Measurements from ENCODE around the gene MGA.

MGA gene

DNA sequence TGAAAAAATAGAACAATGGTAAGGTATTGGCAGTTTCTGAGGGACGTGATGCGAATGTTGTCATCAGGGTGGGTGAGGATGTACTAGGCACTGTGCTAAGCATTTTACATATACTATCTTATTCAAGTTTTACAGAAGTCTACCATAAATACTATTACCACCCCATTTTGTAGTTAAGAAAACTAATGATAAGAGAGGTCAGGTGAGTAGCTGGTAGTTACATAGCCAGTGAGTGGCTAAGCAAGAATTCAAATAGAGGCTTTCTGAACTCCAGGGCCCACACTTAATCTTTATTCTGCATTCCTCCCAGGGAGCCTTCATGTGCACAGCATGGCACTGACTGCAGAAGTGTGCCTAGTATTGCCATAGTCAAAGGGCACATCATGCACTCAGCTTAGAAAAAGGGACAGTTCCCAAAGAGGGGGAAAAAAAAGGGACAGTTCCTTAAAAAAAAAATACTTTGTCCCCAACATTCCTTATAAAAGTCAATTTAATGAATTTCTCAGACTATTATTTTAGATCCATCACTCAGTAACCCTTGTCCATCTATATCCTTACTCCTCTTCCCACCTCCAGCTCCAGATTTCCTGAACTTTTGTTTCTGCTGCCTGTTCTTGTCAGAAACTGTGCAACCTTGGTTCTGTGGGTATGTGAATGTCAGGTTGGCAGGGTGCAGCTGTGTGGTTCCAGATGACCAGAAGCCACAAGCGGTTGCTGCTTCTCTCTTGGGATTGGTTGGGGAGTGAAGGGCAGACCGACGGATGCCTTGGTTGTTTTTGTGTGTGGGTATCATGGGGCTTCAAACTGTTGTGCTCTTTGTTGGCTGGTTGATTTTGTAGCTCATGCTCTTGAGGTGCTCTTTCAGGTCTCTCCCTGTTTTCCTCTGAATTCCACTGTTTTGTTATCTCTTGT lies 122.4 kb downstream of the MGA start:
- DNase-seq (ENCODE audit: low read depth in 2 of 2): no peak

DNA sequence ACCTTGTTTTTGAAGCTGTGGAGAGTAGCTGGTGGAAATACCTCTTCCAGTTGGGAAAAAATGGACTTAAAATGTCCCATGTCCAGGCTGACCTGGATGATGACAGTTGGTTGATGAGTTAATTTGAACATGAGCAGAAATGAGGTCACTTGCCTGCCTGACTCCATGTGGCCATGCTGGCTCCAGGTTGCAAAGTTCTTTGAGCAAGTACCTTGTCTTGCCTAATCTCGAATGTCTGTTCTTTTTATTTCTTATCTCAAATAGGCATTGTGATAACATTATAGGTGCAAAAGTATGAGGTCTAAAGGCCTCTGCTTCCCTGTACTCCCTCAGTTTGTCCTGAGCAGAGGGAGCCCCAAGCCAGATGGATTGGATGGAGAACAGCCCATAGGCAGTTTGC lies 123.1 kb downstream of the MGA start:
- DNase-seq (ENCODE audit: low read depth in 2 of 2): no peak

DNA sequence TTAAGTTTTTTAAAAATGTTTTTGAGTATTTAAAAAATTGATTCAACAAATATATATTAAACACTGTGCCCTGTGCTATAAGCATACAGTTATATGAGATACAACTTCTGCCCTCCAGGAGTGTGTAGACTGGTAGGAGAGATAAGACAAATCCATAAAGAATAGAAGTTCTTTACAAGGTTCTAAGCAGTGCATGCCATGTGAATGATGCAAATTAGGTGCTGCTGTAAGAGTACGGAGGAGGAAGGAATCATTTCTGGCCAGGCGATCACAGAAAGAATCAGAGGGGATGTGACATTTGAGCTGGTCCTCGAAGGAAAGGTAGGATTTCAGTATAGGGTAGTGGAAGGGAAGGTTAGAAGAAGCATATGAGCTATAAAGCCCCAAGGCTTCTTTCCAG lies 128.1 kb downstream of the MGA start:
- no peak for DNase-seq (ENCODE audit: low read depth in 2 of 2)

DNA sequence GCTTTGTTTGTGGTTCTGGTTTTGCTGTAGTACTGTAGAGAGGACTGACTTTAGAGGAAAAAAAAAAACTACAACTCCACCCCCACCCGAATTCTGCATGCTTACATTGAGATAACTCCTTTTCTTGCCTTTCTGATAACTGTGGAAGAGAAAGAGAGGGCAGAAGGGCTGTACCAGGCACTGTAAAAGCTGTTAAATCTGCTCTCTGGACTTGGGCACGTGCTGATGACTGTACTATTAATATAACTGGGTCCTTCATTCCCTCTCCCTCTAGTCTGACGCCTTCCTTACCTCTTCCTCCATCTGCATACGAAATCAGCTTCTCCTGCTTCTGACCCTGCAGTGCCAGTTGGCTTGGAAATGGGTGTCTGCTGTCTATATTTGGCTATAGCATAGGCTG lies 129.0 kb downstream of the MGA start:
- no peak for DNase-seq (ENCODE audit: low read depth in 2 of 2)

DNA sequence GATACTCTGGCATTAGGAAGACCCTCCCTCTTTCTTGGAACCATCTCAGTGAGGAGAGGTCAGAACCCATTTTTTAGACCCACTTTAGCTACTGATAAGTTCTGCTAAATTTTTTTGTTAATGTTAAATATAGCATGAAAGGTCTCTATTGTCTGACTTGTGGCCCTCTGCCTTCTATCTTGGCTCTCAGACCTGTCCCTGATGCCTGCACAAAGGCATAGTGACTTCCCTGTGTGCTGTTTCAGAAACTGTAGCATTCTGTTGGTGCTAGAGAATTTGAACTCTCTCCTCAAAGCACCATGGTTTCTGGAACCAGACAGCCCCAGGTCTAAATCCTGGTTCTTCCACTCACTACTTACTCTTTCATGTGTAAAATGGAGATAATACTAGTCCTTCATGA lies 129.5 kb downstream of the MGA start:
- no peak for DNase-seq (ENCODE audit: low read depth in 2 of 2)

DNA sequence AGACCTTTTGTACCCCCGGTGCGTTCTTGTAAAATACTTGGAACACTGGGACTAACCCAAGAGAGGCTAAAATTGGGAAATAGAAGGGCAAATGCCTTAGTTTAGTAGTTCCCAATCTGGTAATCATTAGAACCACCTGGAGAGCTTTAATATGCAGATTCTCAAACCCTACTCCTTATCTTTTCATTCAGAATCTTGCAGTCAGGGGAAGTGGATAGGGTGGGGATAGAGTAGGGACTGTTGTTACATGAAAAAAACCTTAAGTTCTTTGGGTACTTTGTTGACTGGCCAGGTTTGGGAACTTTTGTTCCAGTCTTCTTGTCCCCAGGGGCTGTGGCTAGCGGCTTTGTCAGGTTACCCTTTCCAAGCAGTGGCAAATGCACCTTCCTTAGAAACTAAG lies 130.0 kb downstream of the MGA start:
- DNase-seq (ENCODE audit: low read depth in 2 of 2): no peak

DNA sequence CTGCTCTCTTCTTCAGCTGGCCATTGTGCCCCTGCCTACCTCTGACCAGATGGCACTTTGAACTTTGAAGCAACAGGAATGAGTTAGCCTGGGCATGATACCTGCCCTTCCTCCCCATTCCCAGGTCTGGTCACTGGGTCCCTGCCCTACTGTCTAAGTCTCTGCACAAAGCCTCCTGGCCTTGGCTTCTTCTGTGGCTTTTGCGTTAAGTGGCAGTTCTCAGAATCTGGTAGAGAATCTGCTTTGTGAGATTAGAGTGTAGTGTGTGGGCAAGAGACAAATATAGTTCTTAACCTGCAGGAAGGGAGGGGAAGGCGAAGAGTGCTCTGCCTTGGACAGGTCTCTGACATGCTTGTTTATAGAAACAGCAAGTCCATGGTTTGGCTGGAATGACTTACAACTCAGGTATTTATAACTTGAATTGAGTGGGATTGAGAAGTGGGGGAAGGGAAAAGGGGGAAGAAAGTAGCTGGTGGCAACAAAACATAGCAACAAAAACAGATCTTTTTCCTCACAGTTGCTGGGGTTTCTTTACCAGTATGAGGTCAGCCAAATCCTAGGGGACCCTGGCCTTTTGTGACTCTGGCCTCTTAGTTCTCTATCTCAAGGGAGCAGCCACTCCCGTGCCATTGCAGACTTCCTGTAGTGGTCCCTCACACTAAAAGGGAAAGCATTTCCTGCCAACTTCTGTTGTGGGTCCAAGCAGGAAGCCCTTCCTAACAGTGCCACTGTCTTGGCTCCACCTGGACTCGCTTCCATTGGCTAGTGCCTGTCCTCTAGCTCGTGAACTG lies 130.7 kb downstream of the MGA start:
- no peak for DNase-seq (ENCODE audit: low read depth in 2 of 2)

DNA sequence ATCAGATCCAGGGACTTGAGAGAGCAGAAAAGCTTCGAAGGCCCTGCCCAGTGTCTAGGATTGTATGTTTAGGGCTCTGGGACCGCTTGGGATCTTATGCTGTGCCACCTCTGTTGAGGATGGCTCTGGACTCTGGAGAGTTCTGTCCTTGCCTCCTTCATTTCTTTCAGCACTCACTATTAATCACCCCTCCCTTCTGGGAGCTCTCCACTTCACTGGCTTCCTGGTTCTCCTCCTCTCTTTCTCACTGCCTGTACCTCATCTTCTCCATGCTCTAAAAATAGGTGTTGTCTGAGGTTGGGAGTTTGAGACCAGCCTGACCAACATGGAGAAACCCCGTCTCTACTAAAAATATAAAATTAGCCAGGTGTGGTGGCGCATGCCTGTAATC lies 131.3 kb downstream of the MGA start:
- no peak for DNase-seq (ENCODE audit: low read depth in 2 of 2)

DNA sequence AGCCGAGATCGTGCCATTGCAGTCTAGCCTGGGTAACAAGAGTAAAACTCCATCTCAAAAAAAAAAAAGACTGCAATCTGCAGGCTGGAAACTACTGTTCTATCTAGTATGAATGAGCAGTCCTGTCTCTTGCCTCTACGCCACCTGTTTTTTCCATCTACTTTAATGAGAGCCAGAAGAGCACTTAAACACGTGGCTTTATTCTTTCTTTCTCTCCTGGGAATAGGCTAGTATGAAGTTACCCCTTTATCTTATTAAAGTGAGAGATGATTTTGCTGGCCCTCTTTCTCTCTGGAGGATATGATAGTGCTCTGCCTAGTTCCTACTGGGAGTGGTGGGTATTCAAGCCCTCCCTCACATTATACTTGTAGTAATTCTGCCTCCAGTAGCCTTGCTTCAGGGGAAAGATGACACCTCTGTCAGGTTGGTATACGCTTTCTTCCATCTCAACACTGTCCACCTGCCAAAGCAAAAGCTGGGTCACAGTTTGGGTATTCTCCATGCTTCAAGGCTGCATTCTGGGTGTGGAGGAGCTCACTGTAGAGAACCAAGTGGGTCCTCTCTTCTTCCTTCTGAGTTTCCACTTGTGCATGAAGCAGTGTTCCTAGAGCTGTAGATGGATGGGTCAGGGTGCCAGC lies 131.9 kb downstream of the MGA start:
- DNase-seq (ENCODE audit: low read depth in 2 of 2): no peak

DNA sequence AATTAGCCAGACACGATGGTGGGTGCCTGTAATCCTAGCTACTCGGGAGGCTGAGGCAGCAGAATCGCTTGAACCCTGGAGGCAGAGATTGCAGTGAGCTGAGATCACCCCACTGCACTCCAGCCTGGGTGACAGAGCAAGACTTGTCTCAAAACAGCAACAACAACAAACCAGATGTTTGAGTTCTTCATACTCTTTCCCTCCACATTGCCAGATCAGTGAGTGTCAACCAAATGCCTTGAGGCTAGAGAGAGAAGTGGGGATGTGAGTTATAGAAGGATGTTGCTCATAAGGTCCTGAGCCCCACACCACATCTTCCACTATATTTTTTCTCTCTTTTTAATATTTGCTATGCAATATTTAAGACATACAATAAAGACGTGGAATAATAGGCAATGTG lies 133.9 kb downstream of the MGA start:
- DNase-seq (ENCODE audit: low read depth in 2 of 2): no peak

DNA sequence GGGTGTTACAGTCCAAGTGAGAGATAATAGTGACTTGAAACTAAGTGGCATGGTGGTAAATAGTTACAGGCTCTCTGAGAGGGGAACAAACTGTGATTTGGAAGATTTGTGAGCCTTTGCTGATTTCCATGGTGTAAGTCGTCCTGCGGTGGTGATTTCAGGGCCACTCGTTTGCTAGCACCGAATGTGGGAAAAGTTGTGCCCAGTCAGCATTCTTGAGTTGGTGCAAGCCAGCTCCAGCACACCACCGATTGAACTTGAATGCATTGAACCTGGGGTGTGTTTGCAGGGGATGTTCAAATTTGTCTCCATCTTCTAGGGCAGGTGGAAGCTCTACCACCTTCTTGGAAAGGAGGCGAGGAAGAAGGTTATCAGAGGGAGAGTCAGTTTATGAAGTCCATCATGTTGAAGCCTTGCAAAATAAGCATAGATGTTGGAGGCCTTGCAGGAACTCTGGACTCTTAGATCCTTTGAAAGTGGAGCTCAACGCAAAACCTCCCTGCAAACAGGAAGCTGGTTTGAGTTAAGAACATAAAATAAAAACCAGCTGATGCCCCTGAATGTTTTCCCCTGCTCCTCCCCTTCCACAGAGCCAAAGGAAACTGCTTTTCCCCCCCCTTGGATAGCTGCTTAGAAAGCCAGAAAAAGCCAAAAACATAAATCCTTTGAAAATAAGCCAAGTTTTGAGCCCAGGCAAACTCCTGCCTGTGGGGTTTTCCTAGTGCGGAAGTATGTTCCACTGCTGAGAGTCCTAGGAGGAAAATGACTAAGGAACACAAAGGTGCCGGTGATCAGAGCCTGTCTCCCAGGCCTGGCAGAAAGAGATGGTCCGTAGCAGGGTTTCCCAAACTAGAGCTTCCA lies 136.0 kb downstream of the MGA start:
- no peak for DNase-seq (ENCODE audit: low read depth in 2 of 2)

DNA sequence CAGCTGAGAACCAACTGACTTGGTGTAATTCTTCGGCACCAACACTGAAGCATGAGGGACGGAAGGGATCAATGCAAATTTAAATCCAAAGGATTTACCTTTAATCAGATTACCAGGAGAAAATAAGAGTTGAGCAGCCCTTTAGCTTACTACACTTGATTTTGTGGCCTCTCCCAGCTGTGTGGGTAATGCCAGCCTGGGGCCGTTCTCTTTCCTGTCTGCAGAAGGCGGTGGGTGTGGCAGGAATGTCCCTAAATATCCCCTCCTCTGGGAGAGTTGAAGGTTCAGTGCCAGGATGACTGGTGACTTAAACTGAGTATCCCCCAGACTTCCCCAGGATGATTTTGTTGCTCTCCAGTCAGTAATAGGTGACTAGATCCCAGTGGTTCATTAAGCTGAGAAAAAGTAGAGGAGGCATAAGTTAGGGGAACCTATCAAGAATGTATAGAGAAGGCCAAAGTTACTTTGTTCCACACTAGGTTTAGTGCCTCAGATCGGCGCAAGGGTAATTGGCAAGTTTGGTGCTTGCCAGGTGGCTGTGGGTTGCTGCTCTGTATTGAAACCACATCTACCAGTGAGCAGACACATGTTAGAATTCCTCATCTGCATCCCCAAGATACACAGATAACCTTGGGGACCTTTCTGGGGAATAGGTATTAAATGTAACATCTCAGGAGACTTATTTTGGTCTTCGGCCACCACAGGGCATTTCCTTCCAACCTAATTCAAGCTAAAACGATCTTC lies 137.2 kb downstream of the MGA start:
- DNase-seq (ENCODE audit: low read depth in 2 of 2): no peak

DNA sequence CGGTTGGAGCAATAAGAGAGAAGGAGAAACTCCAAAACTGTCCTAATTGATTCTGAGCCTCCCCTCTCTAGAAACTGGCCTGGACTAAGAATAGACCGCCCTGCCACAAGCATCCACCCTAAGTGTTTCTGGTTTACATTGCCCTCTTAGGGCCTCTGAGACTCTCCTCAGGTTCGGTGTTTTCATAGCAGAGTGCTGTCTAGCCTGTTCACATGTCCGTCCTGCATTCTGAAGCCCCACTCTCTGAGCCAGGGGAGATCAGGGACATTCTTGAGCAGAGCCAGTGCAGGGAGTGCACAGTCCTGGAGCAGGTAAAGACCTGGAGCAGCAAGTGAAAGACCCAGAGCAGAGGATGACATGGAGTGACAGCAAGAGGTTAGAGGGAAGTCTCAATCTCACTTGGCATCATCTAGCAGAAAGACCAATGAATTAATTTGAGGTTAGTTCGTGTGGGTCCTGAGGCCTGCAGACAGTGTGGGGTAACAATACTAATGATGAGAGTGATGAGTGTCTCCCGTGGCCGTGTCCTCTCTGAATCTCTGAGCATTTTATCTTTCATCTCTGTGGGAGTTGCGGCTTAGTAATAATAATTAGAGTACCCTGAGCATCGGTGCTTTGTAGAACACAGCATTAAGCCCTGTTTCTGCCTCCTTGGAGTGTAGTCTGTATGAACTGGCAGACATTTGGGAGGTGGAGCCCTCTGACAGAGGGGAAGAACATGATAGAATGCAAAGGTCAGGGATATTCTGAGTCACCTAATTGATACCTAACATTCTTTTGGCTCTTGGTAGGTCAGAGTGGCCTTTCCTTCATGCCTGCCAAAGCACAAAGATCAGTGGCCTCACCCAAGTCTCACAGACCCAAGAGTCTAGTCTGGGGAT lies 138.6 kb downstream of the MGA start:
- DNase-seq (ENCODE audit: low read depth in 2 of 2): no peak

DNA sequence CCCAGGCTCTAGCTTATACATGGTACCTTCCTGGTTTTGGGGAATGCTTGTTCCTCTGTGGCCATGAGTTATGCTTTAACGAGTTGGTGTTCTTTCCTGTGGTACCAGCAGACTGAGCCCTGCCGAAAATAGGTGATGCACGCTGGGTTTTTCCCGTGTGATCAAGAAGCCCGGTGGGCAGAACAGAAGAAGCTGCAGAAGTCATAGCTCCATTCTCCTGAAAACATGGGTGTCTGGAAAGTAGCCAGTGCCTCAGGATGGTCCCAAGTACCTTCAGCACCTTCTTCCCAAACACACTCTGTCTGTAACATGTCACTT lies 139.2 kb downstream of the MGA start:
- no peak for DNase-seq (ENCODE audit: low read depth in 2 of 2)

DNA sequence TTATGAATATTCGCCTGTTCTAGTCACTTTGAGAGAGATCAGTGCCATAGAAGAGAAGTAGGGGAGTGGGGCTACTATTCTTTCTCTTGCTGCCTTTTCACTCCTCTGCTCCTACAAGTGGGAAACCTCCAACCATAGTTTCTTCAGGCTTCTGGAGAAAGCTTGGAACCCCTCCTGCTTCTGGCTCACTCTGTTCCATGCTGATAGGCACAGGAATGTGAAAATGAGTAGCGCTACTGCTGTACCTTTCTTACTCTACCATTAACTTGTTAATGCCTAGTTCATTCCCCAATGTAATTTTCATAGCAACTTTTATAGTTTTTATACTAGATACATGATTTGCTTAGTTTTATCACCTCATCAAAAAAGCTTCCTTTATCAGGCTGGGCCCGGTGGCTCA lies 141.0 kb downstream of the MGA start:
- no peak for DNase-seq (ENCODE audit: low read depth in 2 of 2)

DNA sequence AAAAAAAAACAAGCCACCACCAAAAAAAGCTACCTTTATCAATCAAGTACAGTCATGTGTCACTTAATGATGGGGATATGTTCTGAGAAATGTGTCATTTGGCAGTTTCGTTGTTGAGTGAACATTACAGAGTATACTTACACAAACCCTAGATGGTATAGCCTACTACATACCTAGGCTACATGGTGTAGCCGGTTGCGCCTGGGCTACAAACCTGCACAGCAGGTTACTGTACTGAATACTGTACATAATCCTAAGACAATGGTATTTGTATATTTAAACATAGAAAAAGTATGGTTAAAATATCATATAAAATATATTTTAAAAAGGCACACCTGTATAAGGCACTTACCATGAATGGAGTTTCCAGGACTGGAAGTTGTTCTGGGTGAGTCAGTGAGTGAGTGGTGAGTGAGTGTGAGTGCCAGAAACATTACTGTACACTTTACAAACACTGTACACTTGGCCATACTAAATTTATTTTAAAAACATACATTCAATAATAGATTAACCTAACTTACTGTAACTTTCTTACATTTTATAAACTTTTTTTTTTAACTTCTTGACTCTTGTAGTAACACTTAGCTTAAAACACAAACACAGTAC lies 141.7 kb downstream of the MGA start:
- DNase-seq (ENCODE audit: low read depth in 2 of 2): no peak

DNA sequence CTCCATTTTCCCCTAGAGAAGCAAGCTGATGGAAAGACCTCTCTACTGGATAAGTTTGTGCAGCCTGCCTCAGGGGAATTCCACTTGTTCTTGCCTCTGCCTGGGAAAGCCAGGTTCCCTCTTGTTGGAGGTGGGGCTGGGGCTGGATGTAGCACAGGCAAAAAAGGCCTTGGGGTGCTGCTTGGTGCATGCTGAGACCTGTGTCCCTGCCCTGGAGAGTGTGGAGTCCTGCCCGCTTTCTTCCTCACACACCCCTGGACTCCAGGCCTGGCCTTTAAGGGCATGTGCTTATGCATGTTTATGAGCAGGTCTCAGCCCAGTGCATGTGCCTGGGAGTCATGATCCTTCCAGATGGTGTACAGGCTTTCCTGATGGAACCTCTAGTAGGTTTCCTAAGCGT lies 144.2 kb downstream of the MGA start:
- DNase-seq (ENCODE audit: low read depth in 2 of 2): no peak

DNA sequence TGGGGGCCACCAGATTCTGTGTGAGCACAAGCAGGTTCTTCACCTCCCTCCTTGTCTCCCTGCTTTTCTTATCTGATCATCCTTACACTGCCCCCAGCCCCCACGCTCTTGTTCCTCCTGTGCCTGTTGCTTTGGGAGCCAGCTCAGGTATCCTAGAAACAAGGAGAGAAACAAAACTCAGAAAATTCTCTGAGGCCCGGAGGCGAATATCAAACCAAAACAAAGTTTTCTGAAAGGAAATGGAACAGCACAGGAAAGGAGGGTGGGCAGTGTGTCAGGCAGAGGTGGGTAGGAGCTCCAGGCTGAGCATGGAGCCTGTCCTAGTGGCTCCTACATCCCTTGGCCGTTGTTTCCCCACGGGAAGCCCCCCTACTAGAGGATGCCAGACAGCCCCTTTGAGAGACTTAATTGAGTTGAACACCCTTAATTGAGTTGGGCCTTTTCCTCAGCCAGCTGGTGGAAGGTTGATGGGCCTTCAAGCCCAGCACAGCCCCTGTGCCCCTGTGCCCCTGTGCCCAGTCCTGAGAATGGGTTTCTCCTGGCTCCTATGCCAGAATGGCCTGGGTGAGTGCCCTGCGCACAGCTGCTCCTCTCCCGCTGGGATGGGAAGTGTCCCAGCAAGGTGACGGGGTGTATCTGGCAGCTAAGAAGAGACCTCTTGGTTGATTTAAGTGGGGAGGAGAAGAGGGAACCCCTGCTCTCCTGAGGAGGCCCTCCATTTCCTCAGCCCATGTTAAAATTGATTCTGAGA lies 144.9 kb downstream of the MGA start:
- DNase-seq (ENCODE audit: low read depth in 2 of 2): no peak

DNA sequence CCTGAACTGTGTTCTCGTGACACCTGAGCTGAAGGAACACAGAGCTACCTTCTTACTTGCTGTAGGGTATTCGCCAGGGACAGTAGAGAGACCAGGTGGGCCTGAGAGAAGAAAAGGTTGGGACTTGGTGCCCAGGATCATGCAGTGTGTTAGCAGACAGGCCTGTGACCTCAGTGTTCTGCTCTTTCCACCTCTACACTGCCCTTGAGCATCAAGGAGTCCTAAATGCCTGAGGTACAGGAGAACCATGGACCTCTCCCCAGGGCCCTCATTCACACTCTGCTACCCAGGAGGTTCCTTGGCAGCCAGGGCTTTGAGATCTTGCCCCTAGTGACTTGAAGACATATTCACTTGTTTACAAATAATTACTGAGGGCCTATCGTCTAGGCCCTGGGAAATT lies 145.5 kb downstream of the MGA start:
- no peak for DNase-seq (ENCODE audit: low read depth in 2 of 2)

All from stimulated activated CD4-positive, alpha-beta T cell treated with anti-CD3 and anti-CD28 coated beads, Interleukin-15, amount 100 ng/mL, for 48 hours (primary cell).